ENCODE data around the gene USP35.
A peak's percentile ranks its signal among the peaks of the same experiment; 100 is the strongest.
"Not testable (repeated sequence)": the region's sequence is repeated elsewhere in the genome, so short reads cannot be mapped to it uniquely, and the experiment has no call there.

Gene USP35

DNA sequence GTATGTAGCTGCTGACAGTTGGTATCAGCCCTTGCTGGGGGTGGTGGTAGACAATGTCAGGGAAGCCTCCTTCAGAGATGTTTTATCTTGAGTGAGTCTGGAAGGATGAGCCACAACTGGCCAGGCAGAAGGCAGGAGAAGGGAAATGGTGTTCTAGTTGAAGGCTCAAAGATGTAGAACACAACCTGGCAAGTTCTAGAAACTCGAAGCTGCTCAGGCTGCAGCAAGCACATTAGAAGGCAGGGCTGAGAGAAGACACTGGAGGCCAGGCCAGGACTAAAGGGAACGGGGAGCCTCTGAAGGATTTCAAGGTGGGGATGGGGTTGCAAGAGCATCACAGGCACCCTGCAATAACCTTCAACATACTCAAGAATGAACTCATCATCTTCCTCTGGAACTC, 40.4 kb downstream of the USP35 start:
- DNase-seq (ENCODE audit: low read depth): no peak
- no peak overlapping the region for H3K4me3 ChIP-seq (ENCODE audit: control insufficient read depth, low read depth, low read length)
- TF ChIP-seq, protein P1, sequence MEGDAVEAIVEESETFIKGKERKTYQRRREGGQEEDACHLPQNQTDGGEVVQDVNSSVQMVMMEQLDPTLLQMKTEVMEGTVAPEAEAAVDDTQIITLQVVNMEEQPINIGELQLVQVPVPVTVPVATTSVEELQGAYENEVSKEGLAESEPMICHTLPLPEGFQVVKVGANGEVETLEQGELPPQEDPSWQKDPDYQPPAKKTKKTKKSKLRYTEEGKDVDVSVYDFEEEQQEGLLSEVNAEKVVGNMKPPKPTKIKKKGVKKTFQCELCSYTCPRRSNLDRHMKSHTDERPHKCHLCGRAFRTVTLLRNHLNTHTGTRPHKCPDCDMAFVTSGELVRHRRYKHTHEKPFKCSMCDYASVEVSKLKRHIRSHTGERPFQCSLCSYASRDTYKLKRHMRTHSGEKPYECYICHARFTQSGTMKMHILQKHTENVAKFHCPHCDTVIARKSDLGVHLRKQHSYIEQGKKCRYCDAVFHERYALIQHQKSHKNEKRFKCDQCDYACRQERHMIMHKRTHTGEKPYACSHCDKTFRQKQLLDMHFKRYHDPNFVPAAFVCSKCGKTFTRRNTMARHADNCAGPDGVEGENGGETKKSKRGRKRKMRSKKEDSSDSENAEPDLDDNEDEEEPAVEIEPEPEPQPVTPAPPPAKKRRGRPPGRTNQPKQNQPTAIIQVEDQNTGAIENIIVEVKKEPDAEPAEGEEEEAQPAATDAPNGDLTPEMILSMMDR (IDR thresholded peaks at IDR 0.05; ENCODE audit: control insufficient read depth, insufficient read depth, low read depth, low read length, missing control alignments): no peak

GRCh38 chr11:78230161-78230877, 41.6 kb downstream of the USP35 start:
- TF ChIP-seq, protein P1 (IDR thresholded peaks at IDR 0.05; ENCODE audit: control insufficient read depth, insufficient read depth, low read depth, low read length, missing control alignments): no peak
- H3K4me3 ChIP-seq (ENCODE audit: control insufficient read depth, low read depth, low read length): no peak overlapping the region
- DNase-seq (ENCODE audit: low read depth): no peak

- DNase-seq (ENCODE audit: low read depth): peak; percentile 46
- TF ChIP-seq, protein P1 (IDR thresholded peaks at IDR 0.05; ENCODE audit: control insufficient read depth, insufficient read depth, low read depth, low read length, missing control alignments): no peak
- H3K4me3 ChIP-seq (ENCODE audit: control insufficient read depth, low read depth, low read length): no peak overlapping the region
Observed at GRCh38 chr11:78231962-78232501, 43.3 kb downstream of the USP35 start.

DNA sequence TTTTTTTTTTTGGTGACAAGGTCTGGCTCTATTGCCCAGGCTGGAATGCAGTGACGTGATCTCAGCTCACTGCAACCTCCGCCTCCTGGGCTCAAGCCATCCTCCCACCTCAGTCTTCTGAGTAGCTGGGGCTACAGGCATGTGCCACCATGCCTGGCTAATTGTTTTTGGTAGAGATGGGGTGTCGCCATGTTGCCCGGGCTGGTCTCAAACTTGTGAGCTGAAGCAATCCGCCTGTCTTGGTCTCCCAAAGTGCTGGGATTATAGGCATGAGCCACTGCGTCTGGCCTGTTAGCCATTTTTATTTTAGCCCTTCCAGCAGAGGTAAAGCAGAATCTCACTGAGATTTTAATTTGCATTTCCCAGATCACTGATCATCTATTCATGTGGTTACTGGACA, 44.3 kb downstream of the USP35 start:
- H3K4me3 ChIP-seq (ENCODE audit: control insufficient read depth, low read depth, low read length); DNase-seq (ENCODE audit: low read depth): not testable (repeated sequence)

DNA sequence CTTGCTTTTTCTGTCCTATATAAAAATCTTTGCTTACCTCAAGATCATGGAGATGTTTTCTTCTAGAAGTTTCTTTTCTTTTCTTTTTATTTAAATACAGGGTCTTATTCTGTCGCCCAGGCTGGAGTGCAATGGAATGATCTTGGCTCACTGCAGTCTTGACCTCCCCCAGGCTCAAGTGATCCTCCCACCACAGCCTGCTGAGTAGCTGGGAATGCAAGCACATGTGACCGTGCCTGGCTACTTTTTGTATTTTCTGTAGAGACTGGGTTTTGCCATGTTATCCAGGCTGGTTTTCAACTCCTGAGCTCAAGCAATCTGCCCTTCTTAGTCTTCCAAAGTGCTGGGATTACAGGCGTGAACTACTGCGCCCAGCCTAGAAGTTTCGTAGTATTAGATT, 45.3 kb downstream of the USP35 start:
- TF ChIP-seq, protein P1 (IDR thresholded peaks at IDR 0.05; ENCODE audit: control insufficient read depth, insufficient read depth, low read depth, low read length, missing control alignments): no peak
- H3K4me3 ChIP-seq (ENCODE audit: control insufficient read depth, low read depth, low read length): no peak overlapping the region
- no peak for DNase-seq (ENCODE audit: low read depth)

- no peak overlapping the region for H3K4me3 ChIP-seq (ENCODE audit: control insufficient read depth, low read depth, low read length)
- TF ChIP-seq, protein P1 (IDR thresholded peaks at IDR 0.05; ENCODE audit: control insufficient read depth, insufficient read depth, low read depth, low read length, missing control alignments): no peak
- no peak for DNase-seq (ENCODE audit: low read depth)
Observed at GRCh38 chr11:78237293-78238046, 48.8 kb downstream of the USP35 start.

DNA sequence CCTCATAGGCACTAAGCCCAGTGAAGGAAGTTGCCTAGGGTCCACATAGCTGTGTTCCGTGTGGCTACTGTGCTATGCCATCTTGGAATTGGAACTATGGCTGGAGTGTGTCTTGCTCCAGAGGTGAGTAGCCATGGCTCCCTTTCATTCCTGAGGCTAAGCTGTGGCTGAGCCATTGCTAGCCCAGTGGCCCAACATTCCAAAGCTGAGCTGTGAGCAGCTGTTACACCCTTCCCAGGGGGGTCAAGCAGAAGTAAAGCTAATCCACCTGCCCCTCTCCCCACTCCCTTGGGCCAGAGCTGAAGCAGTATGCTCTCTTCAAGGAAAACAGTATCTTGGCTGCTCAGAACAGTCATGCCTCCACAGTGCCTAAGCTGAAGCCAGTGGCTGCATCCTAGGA, 51.1 kb downstream of the USP35 start:
- no peak for DNase-seq (ENCODE audit: low read depth)
- TF ChIP-seq, protein P1 (IDR thresholded peaks at IDR 0.05; ENCODE audit: control insufficient read depth, insufficient read depth, low read depth, low read length, missing control alignments): no peak
- H3K4me3 ChIP-seq (ENCODE audit: control insufficient read depth, low read depth, low read length): no peak overlapping the region

Data from AG09309 (cell line).